BJ (cell line): Measurements from ENCODE around the gene FAM234B. TPM values are rescaled to one million over a fixed set of nuclear protein-coding genes. Genes with fewer than 3 reads are reported as not detected.

ENCODE experiments used
- CTCF ChIA-PET: fragments of 350-600 bp; formaldehyde crosslinking; extraction: SDS; loops from one replicate; lab custom pipeline; 2021; ENCODE audit warnings: antibody characterized with exemption, inconsistent platforms; lab: Yijun Ruan, JAX
- POLR2A ChIA-PET: fragments of 300-600 bp; sonication (Branson Sonifier 250); formaldehyde crosslinking; extraction: SDS; loops from one replicate; lab custom pipeline; 2021; ENCODE audit warnings: antibody characterized with exemption; lab: Charles Lee
- DNase-seq: peaks from one replicate; pipeline ENCODE4 v3.0.0-alpha.2; 2011; ENCODE audit warnings: low read depth
- H3K27me3 ChIP-seq: 2 replicates; pipeline ENCODE4 v1.6.0; 2011; ENCODE audit warnings: low read length; ENCODE audit not compliant: control insufficient read depth, insufficient read depth
- H3K36me3 ChIP-seq: 2 replicates; pipeline ENCODE4 v1.5.1; 2011; ENCODE audit warnings: low read length; ENCODE audit not compliant: control insufficient read depth, insufficient read depth
- H3K4me3 ChIP-seq: 2 replicates; pipeline ENCODE4 v1.5.1; 2011; ENCODE audit warnings: low read depth, mild to moderate bottlenecking, control low read depth, low read length
- CTCF ChIP-seq: IDR thresholded peaks from 2 replicates; pipeline ENCODE4 v1.5.1; 2011; ENCODE audit warnings: low read depth, mild to moderate bottlenecking, control low read depth, inconsistent platforms, low read length, moderate library complexity; ENCODE audit not compliant: insufficient read depth
- polyA plus RNA-seq: library from polyadenylated mRNA; depleted of rRNA; stranded (reverse); fragments of >200 nt; gene quantifications from 2 replicates; pipeline ENCODE4 v1.2.3, GENCODE V29; 2011

Gene FAM234B
- polyA plus RNA-seq, 1 experiment, result 2.4 TPM

- DNase-seq, result no peak
- ChIA-PET POLR2A (no interaction called here), CTCF (interaction anchor here (3.4 kb wide), 1 partner anchor 13 kb away, joined by 14 read pairs; no protein-coding TSS in a partner anchor)
- TF ChIP-seq CTCF, result no peak
- no peak overlapping the region for H3K4me3 ChIP-seq
- H3K27me3 ChIP-seq, result no peaks in the 10 kb centered on the region
- H3K36me3 ChIP-seq, result no peaks in the 10 kb centered on the region
These were observed 7.3 kb upstream of the FAM234B start for GRCh38 chr12:13036881-13037280.

- CTCF ChIA-PET, result interaction anchor here (0.9 to 3.4 kb wide), 6 partner anchors 11 to 217 kb away, joined by 3 to 18 read pairs (median 4); no protein-coding TSS in a partner anchor
- POLR2A ChIA-PET, result interaction anchor here (0.6 kb wide), 1 partner anchor 141 kb away, joined by 4 read pairs; no protein-coding TSS in a partner anchor
- TF ChIP-seq CTCF, result no peak
These were observed 5.6 kb upstream of the FAM234B start for GRCh38 chr12:13038491-13039161.

GRCh38 chr12:13039328-13039956, 4.7 kb upstream of the FAM234B start:
- CTCF ChIA-PET, result interaction anchor here (1.0 to 3.4 kb wide), 5 partner anchors 11 to 216 kb away, joined by 3 to 18 read pairs (median 4); no protein-coding TSS in a partner anchor
- Histone ChIP-seq H3K36me3 (no peaks in the 10 kb centered on the region), H3K27me3 (peaks cover 3% of the 10 kb centered on the region; the same call in 1 of the 2 replicates), H3K4me3 (no peak overlapping the region)
- no peak for DNase-seq
- POLR2A ChIA-PET, result no interaction called here
- TF ChIP-seq CTCF, result no peak

More at GRCh38 chr12:13038491-13039161, 5.6 kb upstream of the FAM234B start:
- H3K36me3 ChIP-seq, result no peaks in the 10 kb centered on the region
- peak; percentile 61 for DNase-seq
- H3K27me3 ChIP-seq, result peaks cover 2% of the 10 kb centered on the region; the same call in 1 of the 2 replicates
- no peak overlapping the region for H3K4me3 ChIP-seq

GRCh38 chr12:13041224-13041623, 3.0 kb upstream of the FAM234B start:
- TF ChIP-seq CTCF, result no peak
- POLR2A ChIA-PET, result no interaction called here

GRCh38 chr12:13042666-13043230, 1.4 kb upstream of the FAM234B start:
- H3K4me3 ChIP-seq, result no peak overlapping the region
- ChIA-PET POLR2A (no interaction called here), CTCF (interaction anchor here (1.0 to 1.1 kb wide), 3 partner anchors 8 to 170 kb away, joined by 3 to 9 read pairs (median 6); no protein-coding TSS in a partner anchor)
- no peak for DNase-seq
- TF ChIP-seq CTCF, result no peak
- H3K36me3 ChIP-seq, result no peaks in the 10 kb centered on the region
- peaks cover 3% of the 10 kb centered on the region; the same call in 1 of the 2 replicates for H3K27me3 ChIP-seq

More at GRCh38 chr12:13041224-13041623, 3.0 kb upstream of the FAM234B start:
- no peak for DNase-seq
- peaks cover 3% of the 10 kb centered on the region; the same call in 1 of the 2 replicates for H3K27me3 ChIP-seq
- no peak overlapping the region for H3K4me3 ChIP-seq
- H3K36me3 ChIP-seq, result no peaks in the 10 kb centered on the region
- CTCF ChIA-PET, result interaction anchor here (1.2 kb wide), 1 partner anchor 17 kb away, joined by 4 read pairs; no protein-coding TSS in a partner anchor
